GM21447 (cell line): ENCODE data around the gene MYO15B.
"Not testable (repeated sequence)": the region's sequence is repeated elsewhere in the genome, so short reads cannot be mapped to it uniquely, and the experiment has no call there.

ENCODE experiments used
- ATAC-seq: cut with Tn5 transposase; IDR thresholded peaks from one replicate; pipeline ENCODE4 v1.9.1; 2021; ENCODE audit not compliant: unreplicated experiment

The MYO15B gene

DNA sequence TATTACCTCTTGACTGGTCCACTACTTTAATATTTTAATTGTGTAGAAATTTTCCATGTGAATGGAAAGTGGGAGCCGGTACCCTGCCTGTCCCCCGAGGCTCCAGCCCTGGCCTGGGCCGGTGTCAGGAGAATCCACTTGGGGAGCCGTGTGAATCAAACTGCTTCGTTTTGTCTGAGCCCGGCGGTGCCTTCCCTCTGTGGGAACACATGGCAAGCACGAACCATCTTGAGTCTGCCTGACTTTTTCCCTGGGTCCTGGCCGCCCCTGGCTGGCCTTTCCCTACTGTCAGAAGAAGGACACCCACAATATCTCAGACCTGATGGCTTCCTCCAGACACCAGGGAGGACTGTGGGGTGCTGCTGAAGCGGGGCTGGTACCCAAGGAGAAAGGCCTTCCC, 12.4 kb upstream of the MYO15B start:
- no peak for ATAC-seq

DNA sequence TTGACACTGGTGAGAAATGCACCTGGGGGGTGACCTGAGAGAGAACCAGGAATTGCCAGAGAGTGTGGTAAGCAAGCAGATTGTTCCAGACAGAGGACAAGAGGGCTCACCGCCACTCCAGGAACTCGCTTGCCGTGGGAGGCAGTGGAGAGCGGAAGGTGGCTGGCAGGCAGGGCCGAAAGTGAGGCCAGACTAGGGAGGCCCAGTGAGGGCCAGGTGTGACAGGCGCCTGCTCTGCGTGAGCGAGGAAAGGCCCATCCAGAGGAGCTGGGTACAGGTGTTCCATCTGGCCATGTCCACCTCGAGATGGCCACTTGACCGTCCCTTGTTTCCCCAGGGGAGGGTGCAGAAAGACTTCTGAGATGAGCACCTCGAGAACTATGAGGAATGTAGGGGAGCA, 11.9 kb upstream of the MYO15B start:
- ATAC-seq: no peak

DNA sequence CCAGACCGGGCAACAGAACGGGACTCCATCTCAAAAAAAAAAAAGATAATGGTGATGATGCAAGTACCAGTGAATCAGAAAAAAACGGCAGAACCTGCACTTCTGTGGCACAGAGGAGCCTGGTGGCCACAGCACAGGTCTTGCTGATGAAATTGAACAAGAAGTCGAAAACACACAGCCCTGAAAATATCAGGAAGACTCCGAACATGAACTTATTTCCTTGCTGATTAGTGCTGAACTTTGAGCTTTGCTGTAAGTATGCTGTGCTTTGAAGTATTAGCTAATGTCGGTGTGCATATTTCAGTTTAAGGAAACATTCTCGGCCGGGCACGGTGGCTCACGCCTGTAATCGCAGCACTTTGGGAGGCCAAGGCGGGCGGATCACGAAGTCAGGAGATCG, 10.9 kb upstream of the MYO15B start:
- ATAC-seq: no peak

DNA sequence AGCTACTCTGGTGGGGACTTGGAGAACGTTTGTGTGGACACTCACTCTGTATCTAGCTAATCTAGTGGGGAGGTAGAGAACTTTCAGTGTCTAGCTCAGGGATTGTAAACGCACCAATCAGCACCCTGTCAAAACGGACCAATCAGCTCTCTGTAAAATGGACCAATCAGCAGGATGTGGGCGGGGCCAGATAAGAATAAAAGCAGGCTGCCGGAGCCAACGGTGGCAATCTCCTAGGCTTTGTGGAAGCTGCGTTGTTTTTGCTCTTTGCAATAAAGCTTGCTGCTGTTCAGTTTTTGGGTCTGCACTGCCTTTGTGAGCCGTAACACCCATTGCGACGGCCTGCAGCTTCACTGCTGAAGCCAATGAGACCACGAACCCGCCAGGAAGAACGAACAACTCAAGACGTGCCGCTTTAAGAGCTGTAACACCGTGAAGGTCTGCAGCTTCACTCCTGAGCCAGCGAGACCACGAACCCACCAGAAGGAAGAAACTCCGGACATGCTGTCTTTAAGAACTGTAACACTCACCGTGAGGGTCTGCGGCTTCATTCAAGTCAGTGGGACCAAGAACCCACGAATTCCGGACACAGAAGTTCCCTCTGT, 6.4 kb upstream of the MYO15B start:
- not testable (repeated sequence) for ATAC-seq

DNA sequence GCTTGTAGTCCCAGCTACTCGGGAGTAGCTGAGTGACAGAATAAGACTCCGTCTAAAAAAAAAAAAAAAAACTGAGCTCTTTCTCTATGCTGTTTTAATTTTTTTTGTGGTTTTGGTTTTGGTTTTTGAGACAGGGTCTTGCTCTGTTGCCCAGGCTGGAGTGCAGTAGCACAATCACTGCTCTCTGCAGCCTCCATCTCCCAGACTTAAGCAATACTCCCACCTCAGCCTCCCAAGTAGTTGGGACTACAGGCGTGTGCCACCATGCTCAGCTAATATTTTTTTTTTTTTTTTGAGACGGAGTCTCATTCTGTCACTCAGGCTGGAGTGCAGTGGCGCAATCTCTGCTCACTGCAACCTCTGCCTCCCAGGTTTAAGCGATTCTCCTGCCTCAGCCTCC, 4.4 kb upstream of the MYO15B start:
- not testable (repeated sequence) for ATAC-seq

DNA sequence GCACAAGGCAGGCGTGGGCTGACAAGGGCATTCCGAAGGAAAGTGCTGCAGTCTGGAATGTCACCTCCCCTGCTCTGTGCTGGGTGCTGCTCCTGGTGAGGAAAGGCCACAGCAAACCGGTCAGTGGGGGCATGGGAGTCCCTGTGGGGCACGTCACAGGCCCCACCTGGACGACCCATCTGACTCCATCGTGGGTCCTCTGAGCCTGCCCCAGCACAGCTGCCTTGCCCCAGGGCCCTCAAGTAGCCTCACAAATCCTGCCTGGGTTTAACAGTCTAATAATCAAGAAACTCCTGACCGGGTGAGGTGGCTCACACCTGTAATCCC, 2.8 kb upstream of the MYO15B start:
- ATAC-seq: no peak

DNA sequence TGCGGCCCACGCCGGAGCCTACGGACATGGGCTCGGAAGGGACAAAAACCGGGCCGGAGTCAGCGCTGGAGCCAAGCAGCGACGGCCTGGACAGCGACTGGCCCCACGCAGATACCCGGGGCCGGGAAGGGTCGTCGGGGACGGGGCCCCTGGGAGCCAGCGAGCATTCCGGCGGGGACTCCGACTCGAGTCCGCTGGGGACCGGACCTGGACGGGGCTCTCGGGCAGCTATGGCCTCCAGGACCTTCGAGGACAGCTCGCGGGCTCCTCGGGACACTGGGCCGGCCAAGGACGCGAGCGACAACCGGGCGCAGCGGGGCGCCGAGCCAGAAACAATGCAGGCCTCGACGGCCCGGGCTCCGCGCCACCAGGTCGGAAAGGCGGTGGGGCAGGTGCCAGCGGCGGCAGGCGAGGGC, 1.0 kb downstream of the MYO15B start:
- no peak for ATAC-seq

DNA sequence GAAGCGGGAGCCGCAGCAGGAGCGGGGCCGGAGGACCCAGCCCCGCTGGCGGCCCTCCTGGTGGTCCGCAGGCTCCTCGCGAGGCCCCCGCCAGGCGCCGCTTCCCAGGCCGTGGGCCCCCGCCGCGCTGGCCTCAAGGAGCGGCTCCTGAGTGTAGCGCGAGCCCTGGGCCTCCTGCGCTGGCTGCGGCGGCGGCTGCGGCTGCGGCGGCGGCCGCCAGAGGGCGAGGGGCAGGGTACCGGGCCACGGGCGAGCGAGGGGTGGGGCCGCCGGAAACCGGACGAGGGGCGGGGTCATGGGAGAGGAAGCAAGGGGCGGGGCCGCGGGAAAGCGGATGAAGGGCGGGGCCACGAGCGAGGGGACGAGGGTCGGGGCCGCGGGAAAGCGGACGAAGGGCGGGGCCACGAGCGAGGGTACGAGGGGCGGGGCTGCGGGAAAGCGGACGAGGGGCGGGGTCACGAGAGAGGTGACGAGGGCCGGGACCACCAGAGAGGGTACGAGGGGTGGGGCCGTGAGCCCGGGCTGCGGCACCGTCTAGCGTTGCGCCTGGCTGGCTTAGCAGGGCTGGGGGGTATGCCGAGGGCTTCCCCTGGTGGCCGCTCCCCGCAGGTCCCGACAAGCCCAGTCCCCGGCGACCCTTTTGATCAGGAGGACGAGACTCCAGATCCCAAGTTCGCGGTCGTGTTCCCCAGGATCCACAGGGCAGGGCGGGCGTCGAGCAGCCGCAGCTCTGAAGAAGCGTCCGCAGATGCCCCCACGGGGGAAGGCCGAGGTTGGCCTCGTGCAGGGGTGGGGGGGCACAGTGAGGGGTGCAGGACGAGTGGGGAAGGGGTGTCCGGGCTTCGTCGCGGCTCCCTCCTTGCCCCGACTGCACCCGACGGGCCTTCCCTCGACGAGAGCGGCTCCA, 1.7 kb downstream of the MYO15B start:
- no peak for ATAC-seq

DNA sequence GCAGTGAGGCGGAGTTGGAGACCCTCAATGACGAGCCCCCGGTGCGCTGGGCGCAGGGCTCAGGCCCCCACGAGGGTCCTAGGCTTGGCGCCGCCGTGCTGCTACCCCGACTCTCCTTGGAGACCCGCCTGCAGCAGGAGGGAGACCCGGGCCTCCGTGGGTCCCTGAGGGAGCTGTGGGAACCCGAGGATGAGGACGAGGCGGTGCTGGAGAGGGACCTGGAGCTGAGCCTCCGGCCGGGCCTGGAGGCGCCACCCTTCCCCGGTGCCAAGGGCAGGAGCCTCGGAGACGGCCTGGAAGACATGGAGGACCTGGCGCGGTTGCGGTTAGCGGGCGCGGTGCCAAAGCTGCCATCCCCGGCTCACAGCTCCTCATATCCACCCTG, 2.3 kb downstream of the MYO15B start:
- no peak for ATAC-seq

DNA sequence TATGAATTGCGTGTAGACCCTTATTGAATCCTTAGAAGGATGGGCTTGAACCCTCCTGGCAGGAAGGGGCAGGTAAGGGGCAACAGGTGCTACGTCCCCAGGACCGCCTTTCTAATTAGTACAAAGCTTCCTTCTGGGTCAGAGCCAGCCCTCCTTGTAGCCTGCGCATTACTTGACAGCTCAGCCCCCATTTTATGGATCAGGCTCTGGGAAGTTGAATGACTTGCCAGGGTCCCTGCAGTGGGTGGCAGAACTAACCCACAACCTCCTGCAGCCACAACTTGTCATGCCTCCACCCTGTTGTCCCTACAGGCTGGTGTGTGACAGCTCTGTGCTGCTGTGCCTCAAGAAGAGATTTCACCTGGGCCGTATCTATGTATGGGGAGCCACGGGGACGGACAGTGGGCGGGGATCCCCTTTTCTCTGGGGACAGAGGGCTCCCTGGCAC, 2.7 kb downstream of the MYO15B start:
- no peak for ATAC-seq

DNA sequence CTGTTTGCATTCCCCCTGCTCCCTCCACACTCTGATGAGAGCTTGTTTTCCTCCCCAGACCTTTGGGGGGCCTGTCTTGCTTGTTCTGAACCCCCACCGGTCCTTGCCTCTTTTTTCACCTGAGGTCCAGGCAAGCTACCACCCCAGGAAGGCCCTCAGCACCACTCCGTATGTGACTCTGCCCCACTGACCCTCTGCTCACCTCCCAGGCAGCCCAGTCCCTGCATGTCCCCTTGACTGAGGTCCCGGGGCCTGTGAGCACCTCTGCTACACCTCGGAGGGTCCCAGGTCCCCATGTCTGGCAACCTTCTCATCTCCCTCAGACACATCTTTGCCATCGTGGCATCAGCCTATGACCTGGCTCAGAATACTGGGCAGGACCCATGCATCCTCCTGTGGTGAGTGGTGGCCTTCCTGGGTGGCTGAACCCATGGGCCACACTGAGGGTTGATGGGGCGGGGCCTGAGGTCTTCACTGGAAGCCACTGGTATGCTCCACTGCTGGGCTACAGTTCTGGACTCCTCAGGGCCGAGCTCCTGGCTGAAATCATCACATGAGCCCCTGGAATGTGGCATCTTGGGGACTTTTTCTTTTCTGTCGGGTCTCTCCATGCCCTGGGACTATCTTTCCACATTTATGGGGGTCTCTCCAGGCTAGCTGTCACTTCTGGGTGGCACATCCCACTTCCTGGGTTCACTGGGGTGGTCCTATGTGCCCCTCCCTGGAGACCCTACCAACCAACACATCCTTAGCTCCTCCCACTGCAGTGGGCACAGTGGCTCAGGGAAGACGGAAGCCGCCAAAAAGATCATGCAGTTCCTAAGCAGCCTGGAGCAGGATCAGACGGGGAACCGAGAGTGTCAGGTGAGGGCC, 3.5 kb downstream of the MYO15B start:
- no peak for ATAC-seq

DNA sequence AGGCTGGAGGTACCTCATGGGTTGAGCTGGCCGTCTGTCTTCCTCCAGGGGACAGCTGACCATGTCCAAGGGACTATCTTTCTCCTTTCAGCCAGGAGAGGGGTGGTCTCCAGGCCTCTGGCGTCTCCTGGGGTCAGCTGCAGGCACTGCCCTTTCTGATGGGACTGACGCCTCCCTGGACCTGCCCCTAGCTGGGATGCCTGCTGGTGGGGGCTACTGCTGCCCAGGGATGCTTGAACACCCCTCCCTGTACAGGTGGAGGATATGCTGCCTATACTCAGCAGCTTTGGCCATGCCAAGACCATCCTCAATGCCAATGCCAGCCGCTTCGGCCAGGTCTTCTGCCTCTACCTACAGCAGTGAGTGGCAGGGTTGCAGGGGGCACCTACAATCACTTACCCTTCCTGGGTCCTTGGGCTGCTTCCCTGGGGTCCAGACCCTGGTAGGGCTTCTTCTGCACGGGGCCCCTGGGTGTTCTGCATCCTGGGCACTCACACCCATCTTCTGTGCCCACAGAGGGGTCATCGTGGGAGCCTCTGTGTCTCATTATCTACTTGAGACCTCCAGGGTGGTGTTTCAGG, 4.2 kb downstream of the MYO15B start:
- no peak for ATAC-seq

DNA sequence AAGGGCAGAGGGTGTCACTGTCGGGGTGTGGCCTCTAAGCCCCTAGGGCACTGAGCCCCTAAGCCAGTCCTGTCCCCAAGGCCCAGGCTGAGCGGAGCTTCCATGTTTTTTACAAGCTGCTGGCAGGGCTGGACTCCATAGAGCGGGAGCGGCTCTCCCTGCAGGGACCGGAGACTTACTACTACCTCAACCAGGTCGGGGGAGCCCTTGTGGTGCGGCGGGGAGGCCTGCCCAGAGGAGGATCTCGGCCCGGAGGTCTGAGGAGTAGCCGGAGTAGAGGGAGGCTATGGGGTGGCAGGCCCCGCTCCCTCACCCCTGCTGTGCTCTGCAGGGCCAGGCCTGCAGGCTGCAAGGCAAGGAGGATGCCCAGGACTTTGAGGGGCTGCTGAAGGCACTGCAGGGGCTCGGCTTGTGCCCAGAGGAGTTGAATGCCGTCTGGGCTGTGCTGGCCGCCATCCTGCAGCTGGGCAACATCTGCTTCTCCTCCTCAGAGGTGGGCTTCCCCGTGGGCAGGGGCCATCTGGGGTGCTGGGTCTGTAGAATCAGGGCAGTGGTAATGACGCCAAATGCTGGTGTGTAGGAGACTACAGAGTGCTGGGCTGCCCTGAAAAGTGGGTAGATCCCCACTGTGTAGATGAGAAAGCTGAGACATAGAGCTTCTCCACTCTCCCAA, 4.9 kb downstream of the MYO15B start:
- ATAC-seq: no peak

DNA sequence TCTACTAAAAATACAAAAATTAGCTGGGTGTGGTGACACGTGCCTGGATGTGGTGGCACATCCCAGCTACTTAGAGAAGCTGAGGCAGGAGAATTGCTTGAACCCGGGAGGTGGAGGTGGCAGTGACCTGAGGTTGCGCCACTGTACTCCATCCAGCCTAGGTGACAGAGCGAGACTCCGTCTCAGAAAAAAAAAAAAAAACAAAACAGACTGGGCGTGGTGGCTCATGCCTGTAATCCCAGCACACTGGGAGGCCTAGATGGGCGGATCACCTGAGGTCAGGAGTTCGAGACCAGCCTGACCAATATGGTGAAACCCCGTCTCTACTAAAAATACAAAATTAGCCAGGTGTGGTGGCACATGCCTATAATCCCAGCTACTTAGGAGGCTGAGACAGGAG, 5.8 kb downstream of the MYO15B start:
- ATAC-seq: not testable (repeated sequence)

DNA sequence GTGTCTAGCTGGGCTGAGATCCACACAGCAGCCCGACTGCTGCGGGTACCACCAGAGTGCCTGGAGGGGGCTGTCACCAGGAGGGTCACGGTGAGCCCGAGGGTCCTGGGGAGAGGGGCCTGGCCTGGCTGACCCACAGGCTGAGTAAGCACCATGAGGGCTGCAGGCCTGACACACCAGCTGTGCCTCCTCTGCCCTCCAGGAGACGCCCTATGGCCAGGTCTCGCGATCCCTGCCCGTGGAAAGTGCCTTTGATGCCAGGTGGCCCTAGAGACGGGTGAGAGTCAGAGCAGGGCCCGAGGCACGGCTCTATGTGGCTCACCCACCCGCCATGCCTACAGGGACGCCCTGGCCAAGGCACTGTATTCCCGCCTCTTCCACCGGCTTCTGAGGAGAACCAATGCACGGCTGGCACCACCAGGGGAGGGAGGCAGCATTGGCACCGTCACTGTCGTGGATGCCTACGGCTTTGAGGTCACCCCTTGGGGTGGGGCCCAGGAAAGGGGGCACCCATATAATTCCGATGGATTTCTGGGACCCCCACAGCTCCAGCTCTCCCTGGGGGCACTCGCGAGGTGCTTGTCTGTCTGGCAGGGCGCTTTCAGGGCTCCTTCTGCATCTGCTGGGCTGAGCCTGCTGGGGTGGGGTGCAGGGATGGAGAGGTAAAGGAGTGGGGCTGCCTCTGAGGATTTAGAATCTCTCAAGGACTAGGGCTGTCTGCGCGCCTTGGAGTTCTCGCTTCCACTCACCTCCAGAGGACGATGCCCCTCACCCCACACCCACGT, 7.1 kb downstream of the MYO15B start:
- ATAC-seq: no peak

DNA sequence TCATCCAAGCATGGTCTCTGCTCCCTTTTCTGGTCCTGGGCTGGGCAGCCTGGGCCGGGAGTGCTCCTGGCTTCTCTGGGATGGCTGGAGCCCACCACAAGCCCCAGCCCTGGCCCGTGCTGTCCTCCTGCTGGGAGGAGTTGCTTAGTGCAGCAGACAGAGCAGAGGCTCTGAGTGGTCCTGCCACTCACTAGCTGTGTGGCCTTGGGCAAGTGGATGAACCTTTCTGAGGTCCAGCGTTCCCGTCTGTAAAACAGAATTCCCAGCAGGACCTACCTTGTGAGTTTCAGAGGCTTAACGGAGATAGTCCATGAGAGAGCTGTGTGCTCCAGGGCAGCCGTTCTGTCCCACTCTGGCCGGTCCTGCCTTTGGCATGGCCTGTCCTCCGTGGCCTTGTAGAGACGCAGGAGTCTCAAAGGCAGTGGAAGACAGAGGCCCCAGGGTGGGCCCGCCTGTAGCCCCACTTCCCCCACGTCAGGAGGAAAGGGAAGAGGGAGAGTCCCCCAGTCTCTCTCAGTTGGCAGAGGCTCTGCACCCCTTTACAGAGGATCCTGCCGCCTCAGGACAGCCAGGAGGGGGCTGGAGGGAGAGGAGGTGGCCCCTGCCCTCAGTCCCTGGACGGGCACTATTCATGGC, 7.8 kb downstream of the MYO15B start:
- no peak for ATAC-seq

DNA sequence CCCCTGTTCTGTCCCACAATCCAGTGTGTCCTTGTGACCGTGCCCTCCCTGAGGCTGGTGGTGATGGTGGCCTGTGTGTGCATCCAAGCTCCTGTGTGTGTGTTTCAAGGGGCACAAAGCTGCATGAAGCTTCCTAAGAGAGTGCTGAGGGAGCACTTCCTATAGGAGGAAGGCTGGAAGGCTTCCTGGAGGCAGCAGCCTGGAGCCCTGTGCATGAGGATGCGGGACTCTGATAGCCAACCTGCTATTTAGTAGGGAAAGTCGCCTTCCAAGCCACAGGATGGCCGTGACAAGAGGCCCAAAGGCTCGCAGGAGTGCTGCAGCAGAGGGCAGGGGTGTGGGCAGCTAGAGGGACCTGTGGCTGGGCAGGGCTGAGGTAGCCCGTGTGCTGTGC, 8.3 kb downstream of the MYO15B start:
- no peak for ATAC-seq

DNA sequence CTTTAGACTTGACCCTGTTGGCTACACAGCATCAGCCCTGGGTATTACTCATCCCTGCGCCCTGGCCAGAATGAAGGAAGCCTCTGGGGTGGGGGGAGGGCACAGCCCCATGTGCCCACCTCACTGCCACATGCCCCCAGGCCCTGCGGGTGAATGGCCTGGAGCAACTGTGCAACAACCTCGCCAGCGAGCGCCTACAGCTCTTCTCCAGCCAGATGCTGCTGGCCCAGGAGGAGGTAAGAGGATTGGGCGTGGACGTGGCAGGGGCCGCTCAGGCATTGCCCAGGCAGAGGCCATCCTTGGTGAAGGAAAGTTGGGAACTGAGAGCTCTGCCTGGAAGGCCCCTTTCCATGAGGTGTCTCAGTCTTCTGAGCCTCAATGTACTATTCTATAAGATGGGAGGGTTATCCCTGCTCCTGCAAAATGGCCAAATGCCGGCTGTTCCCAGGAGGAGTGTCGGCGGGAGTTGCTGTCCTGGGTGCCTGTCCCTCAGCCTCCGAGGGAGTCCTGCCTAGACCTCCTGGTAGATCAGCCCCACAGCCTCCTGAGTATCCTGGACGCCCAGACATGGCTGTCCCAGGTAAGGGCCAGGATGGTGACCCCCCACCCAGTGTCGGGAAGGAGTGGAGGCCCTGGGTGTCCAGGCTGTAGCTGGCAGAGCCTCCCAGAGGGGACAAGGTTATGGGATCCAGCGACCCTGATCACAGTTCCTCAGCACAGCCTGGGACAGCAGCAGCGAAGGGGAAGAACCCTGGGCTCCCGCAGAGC, 8.9 kb downstream of the MYO15B start:
- no peak for ATAC-seq
